Hypothalamus (tissue), 51 donors: ENCODE measurements around the gene EPB41.

Experiments used
- DNase-seq, 51 donors: peaks; one replicate each; lab custom pipeline; 2025; lab: John Stamatoyannopoulos, UW

Gene EPB41

GRCh38 chr1:28973596-28974421, 59.4 kb downstream of the EPB41 start:
- DNase-seq: no peak

DNA sequence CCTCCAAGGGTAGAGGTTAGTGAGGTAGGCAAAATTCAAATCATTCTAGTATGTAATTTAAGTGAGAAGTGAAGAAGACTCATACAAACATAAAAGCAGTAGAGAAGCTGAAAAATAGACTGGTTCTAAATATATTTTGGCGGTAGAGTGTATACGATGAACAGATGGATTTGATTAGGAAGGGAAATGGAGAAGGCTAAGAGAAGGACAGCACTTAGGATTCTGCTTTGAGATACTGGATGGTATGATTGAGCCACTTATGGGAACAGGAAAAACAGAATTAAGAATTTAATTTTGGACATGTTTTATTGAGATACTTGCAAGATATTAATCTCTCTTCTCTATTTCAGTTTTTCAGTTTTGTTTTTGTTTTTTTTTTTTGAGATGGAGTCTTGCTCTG, 60.1 kb downstream of the EPB41 start:
- DNase-seq: no peak

DNA sequence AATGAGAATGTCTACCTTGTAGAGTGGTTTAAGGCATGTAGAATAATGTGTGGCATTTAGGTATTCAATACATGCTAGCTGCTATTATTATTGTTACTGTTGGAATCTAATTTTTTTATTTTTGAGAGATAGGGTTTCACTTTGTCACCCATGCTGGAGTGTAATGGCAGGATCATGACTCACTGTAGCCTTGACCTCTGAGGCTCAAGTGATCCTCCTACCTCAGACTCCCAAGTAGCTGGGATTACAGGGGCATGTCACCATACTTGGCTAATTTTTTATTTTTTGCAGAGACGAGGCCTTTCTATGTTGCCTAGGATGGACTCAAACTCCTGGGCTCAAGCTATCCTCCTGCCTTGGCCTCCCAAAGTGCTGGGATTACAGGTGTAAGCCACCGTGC, 61.9 kb downstream of the EPB41 start:
- DNase-seq: no peak

DNA sequence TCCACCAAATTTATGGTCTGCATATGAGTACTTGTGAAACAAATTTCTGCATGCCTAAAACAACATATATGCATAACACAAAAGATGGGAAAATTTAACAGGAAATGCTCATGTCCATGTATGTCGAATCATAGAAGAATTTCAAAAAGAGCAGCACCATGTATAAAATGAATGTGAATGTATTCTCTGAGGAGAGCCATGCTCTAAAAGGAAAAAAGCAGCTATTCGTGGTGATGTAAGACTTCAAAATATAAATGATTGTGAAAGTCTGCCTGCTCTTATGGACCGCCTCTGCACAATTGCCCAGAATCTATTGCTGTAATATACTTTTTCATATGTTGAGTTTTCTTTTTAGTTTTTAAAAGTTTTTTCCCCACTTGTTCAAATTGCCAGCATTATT, 66.8 kb downstream of the EPB41 start:
- no peak for DNase-seq

DNA sequence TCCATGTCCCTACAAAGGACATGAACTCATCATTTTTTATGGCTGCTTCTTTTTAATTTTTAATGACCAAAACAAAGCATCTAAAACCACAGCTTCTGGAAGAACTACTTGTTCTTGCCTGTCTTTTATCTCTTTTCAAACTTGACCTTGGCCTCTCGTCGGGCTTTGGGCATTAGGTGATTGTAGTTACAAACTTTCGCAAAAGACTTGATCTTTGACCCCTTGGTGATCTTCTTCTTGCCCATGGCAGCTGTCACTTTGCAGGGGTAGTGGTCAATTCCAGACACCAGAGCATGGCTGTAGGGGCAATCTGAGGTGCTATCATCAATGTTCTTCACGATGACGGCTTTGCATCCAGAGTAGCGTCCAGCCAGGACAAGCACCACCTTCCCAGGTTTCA, 67.8 kb downstream of the EPB41 start:
- no peak for DNase-seq

DNA sequence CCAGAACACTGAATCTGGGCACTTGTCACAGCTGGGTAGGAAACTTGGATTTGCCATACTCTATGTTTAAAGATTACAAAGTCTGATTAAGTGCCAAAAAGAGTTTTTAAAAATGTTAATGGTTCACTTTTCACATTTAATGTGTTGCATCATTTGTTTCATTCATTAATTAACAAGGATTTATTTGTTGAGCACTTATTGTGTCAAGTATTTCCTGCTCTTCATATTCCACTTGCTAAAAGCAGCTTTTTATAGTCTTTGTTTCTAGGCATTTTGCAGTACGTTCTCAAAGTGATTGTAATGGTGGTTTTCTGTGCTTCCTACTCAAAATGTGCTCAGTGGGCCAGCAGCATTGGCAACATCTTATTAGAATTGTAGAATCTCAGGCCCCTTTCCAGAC, 68.7 kb downstream of the EPB41 start:
- DNase-seq: no peak

DNA sequence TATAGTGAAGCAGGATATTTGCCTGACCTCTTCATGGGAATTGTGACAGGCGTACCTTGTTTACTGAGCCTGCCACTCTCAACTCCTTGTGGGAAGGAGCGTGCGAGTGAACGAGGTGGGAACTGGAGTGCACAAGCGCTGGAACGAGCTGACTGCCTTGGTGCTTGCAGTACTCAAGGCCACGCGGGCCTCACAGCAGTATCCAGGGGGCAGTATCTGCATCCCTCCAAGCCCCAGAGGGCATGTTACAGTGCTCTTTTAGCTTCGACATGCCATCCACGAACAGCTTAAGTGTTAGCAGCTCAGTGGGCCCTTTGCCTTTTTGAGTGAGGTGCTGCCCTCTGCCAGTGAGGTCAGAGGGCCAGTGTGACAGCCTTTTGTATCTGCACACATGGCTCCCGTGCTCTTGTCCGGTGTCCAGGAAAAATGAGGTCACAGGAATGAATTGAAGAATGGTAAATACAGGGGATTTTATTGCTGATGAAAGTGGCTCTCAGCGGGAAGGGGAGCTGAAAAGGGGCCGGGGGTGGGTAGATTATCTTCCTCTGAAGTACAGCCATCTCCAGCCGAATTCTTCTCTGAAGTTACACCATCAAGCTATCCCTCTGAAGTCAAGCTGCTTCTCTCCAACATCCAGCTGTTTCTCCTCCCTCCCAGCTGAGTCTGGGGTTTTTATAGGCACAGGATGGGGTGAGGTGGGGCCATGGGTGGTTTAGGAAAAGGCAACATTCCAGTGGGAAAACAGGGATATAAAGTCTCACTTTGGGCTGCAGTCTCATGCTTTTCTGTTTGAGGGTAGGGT, 69.3 kb downstream of the EPB41 start:
- no peak for DNase-seq

DNA sequence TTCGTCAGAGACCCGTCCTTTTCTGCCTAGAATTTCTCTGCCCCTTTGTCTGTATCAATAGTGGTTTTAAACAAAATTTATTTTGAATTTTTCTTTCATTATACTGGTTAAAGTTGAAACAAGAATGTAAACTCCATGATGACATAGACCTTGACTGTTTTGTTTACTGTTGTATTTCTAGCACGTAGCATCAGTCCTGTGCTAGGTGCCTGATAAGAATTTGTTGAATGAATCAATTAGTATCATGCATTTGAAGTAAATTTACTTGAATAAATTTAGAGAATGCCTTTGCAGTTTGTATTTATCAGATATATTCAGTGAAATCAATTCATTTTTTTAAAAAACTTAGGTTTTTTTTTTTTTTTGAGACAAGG, 69.9 kb downstream of the EPB41 start:
- no peak for DNase-seq

- DNase-seq: no peak
Measured at GRCh38 chr1:28985427-28985826, 71.1 kb downstream of the EPB41 start.

DNA sequence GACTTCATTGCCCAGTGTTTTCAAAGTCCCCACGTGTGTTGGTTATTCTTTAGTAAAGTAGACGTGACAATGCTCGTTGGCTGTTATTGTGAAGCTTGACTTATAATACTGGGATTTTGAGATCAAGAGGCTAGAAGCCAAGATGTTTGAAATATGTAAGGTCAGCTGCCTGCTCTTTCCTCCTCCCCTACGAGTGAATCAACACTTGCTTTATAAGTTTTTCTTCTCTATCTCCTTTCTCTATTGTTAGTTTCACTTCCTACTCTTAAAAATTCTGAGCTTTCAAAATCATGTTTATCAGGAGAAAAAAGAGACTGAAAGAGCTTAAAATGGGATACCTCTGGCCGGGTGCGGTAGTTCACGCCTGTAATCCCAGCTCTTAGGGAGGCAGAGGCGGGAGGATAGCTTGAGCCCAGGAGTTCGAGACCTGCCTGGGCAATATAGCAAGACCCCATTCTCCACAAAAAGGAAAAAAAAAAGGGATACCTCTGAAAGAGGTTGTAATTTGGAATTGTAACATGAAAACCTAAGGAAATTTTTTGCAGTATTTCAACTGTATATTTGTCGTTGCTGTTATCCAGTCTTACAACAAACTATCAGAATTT, 72.0 kb downstream of the EPB41 start:
- DNase-seq: no peak

DNA sequence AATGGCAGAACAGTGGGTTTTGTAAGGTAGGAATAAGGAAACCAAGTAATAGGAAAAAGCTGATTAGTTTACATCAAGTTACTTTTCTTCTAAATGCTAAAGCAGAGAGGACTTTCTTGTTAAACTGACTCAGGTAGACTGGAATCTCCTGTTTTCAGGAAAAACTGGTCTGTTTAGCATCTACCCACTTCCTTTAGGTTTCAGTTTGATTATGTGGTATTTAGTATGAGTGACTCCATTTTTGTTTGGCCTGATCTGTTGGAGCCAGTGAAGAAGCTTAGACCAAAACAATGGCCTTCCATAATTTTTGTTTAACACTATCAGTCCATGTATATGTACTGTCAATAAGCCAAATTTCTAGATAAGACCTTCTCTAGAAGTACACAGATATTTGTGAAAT, 88.4 kb downstream of the EPB41 start:
- DNase-seq: no peak

- DNase-seq: no peak
Measured at GRCh38 chr1:29004288-29004687, 89.9 kb downstream of the EPB41 start.

GRCh38 chr1:29004798-29005197, 90.4 kb downstream of the EPB41 start:
- no peak for DNase-seq

DNA sequence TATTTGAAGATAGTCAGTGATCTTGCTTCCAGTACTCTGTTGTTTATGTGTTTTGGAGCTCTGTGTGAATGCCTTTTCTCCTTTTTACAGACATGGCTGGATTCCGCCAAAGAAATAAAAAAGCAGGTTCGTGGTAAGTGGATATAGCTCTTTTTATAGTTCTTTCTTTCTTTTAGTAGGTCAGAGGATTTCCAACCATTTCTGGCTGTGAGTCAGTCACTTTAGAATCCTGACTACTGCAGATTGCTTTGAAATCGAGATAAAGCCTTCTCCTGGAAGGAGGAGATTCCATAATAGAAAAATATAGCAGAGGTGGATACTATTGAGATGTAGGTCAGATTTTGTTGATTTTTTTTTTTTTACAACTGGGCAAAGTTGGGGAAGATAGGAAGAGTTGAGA, 97.4 kb downstream of the EPB41 start:
- DNase-seq: no peak

- no peak for DNase-seq
Measured at GRCh38 chr1:29017235-29017634, 102.9 kb downstream of the EPB41 start.

- no peak for DNase-seq
Measured at GRCh38 chr1:29017975-29018712, 103.8 kb downstream of the EPB41 start.

- DNase-seq: no peak
Measured at GRCh38 chr1:29022620-29023019, 108.3 kb downstream of the EPB41 start.

- DNase-seq: no peak
Measured at GRCh38 chr1:29029667-29030066, 115.3 kb downstream of the EPB41 start.

DNA sequence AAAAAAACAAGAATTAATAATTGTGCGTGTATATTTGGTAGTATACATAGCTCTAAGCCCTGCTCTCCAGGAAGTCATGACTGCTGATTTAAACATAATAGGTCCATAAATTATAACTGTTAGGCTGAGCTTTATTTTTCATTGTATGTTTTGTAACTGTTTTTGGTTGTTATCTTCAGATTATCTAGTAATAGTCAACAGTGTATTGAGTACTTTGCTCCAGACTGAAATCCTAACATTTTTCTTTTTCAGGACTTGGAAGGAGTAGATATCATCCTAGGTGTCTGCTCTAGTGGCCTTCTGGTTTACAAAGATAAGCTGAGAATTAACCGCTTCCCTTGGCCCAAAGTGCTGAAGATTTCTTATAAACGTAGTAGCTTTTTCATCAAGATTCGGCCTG, 118.5 kb downstream of the EPB41 start:
- no peak for DNase-seq

- DNase-seq: peak in 2 of 51 donors; percentile 3 to 45
Measured at GRCh38 chr1:29033829-29034466, 119.6 kb downstream of the EPB41 start.
